Measurements from ENCODE around the gene AHNAK. TPM values are rescaled to one million over a fixed set of nuclear protein-coding genes. Genes with fewer than 3 reads are reported as not detected.

The AHNAK gene
- total and polyA plus RNA-seq, 9 donors: 114 to 699 (median 540) TPM

DNA sequence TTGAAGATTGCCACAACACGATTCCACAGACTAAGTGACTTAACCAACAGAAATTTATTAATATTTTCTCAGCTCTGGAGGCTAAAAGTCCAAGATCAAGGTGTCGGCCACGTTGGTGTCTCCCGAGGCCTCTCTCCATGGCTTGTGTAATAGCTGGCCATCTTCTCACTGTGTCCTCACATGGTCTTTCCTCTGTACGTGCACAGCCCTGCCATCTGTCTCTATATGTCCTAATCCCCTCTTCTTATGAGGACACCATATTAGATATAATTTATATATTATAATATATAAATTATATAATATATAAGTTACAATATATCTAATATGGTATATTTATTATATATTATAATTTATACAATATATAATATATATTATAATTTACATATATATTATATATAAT is 152.9 kb downstream of the AHNAK start:
- 49 to 54% (median 49%) methylated on average over 5 of the region's 5 CpGs for WGBS, 3 donors
- intact Hi-C loops (cut with DNase I): loop anchor here in 3 of 4 donors (5.0 to 10.0 kb wide), 3 partner anchors 281 to 461 kb away; partner anchors contain the start of genes LBHD1 (in 1 of the 3), UBXN1 (in 1 of the 3) and UQCC3 (in 1 of the 3)
- H3K27me3 ChIP-seq: no peaks in the 10 kb centered on the region
- peaks cover 12% of the 10 kb centered on the region for H3K4me1 ChIP-seq (ENCODE audit: insufficient read depth)
- no peaks in the 10 kb centered on the region for H3K36me3 ChIP-seq
- H3K27ac ChIP-seq: no peak overlapping the region
- TF ChIP-seq, protein P1, sequence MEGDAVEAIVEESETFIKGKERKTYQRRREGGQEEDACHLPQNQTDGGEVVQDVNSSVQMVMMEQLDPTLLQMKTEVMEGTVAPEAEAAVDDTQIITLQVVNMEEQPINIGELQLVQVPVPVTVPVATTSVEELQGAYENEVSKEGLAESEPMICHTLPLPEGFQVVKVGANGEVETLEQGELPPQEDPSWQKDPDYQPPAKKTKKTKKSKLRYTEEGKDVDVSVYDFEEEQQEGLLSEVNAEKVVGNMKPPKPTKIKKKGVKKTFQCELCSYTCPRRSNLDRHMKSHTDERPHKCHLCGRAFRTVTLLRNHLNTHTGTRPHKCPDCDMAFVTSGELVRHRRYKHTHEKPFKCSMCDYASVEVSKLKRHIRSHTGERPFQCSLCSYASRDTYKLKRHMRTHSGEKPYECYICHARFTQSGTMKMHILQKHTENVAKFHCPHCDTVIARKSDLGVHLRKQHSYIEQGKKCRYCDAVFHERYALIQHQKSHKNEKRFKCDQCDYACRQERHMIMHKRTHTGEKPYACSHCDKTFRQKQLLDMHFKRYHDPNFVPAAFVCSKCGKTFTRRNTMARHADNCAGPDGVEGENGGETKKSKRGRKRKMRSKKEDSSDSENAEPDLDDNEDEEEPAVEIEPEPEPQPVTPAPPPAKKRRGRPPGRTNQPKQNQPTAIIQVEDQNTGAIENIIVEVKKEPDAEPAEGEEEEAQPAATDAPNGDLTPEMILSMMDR (IDR thresholded peaks at IDR 0.05): no peak
- no peak for TF ChIP-seq POLR2A (IDR thresholded peaks at IDR 0.05)
- TF ChIP-seq EP300 (IDR thresholded peaks at IDR 0.05): no peak
- no peak overlapping the region for H3K4me3 ChIP-seq
- no peaks in the 10 kb centered on the region for H3K9me3 ChIP-seq
- peak in 1 of 5 donors; percentile 11 for DNase-seq

DNA sequence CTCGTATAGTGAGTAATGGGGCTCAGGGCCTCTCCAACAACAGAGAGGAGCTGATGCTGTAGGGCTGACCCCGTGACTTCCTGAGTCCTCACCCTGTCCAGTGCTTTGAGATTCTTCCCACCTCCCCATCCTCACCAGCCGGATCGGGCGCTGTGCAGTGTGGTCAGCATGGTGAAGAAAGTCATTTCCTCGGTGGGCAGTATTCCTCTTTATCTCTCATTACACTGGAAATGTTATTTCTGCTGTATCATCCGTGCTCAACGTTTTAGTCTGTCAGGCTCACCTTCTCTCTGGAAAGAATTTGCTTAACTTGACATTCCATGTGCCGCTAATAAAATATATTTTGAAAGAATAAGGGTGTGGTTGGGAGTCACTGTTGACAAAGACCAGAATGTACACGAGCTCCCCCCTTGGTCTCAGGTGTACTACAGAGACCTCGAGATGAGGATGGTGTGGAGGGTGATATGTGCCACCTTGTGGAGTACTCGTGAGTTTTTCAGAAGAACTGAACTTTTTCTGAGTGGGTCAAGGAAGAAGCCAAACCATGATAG is 153.5 kb downstream of the AHNAK start:
- DNase-seq: peak in 1 of 5 donors; percentile 25
- H3K27ac ChIP-seq: no peak overlapping the region
- H3K9me3 ChIP-seq: no peaks in the 10 kb centered on the region
- no peaks in the 10 kb centered on the region for H3K36me3 ChIP-seq
- peaks cover 9% of the 10 kb centered on the region for H3K4me1 ChIP-seq (ENCODE audit: insufficient read depth)
- no peak overlapping the region for H3K4me3 ChIP-seq
- TF ChIP-seq POLR2A (IDR thresholded peaks at IDR 0.05) (no peak), EP300 (IDR thresholded peaks at IDR 0.05) (no peak)
- TF ChIP-seq, protein P1 (IDR thresholded peaks at IDR 0.05): no peak
- 39 to 51% (median 48%) methylated on average over 12 of the region's 12 CpGs for WGBS, 3 donors
- intact Hi-C loops (cut with DNase I): loop anchor here in 3 of 4 donors (5.0 to 10.0 kb wide), 3 partner anchors 282 to 462 kb away; partner anchors contain the start of genes LBHD1 (in 1 of the 3), UBXN1 (in 1 of the 3) and UQCC3 (in 1 of the 3)
- no peaks in the 10 kb centered on the region for H3K27me3 ChIP-seq

DNA sequence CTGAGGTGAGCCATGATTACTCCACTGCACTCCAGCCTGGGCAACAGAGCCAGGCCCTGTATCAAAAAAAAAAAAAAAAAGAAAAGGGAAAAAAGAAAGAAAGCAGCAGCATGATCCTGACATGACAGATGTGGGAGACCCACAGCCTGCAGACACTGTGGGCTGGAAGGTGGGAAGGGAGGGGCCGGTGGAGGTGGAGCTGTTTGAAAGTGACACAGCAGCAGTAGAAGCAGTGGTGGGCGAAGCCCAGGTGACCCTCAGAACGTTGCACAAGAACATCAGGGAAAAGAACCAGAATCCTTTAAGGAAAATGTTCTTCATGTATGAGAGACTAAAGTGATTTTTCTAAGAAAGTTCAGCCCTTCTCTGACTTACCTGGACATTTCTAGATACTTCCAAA is 154.1 kb downstream of the AHNAK start:
- TF ChIP-seq, protein P1 (IDR thresholded peaks at IDR 0.05): no peak
- TF ChIP-seq EP300 (IDR thresholded peaks at IDR 0.05) (no peak), POLR2A (IDR thresholded peaks at IDR 0.05) (no peak)
- DNase-seq: peak in 1 of 5 donors; percentile 21
- H3K36me3 ChIP-seq: no peaks in the 10 kb centered on the region
- no peaks in the 10 kb centered on the region for H3K9me3 ChIP-seq
- H3K27ac ChIP-seq: no peak overlapping the region
- H3K27me3 ChIP-seq: no peaks in the 10 kb centered on the region
- H3K4me1 ChIP-seq (ENCODE audit: insufficient read depth): peaks cover 6% of the 10 kb centered on the region
- no peak overlapping the region for H3K4me3 ChIP-seq
- 65 to 82% (median 79%) methylated on average over 3 of the region's 3 CpGs for WGBS, 3 donors
- intact Hi-C loops (cut with DNase I): loop anchor here in 3 of 4 donors (5.0 to 10.0 kb wide), 3 partner anchors 282 to 462 kb away; partner anchors contain the start of genes LBHD1 (in 1 of the 3), UBXN1 (in 1 of the 3) and UQCC3 (in 1 of the 3)

DNA sequence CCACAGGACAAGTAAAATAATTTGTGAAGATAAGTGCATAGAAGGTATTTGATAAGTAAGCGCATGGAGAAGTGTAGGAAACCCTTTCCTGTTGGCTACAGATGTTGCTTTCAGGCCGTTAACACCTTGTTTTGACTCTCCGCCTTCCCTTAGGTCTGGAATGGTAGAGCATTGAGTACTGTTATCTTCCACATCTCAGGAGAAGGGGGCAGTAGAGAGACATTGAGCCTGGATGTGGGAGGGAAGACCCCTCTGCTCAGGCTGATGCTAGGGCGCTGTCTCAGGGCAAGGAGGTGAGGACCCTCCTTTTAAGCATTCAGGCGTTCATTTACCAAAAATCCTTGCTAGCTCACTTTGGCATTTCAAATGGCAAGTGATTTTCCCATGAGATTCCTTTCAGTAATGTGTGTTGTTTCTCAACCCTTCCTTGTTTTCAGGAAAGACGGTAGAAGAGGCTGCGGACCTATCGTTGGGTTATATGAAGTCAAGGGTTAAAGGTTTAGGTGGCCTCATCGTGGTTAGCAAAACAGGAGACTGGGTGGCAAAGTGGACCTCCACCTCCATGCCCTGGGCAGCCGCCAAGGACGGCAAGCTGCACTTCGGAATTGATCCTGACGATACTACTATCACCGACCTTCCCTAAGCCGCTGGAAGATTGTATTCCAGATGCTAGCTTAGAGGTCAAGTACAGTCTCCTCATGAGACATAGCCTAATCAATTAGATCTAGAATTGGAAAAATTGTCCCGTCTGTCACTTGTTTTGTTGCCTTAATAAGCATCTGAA is 154.8 kb downstream of the AHNAK start:
- Histone ChIP-seq H3K36me3 (no peaks in the 10 kb centered on the region), H3K9me3 (no peaks in the 10 kb centered on the region), H3K27me3 (no peaks in the 10 kb centered on the region), H3K4me1 (ENCODE audit: insufficient read depth) (peaks cover 6% of the 10 kb centered on the region), H3K4me3 (no peak overlapping the region), H3K27ac (no peak overlapping the region)
- 77 to 82% (median 81%) methylated on average over 16 of the region's 16 CpGs for WGBS, 3 donors
- intact Hi-C loops (cut with DNase I): loop anchor here in 3 of 4 donors (5.0 to 10.0 kb wide), 3 partner anchors 283 to 463 kb away; partner anchors contain the start of genes LBHD1 (in 1 of the 3), UBXN1 (in 1 of the 3) and UQCC3 (in 1 of the 3)
- TF ChIP-seq POLR2A (IDR thresholded peaks at IDR 0.05) (no peak), EP300 (IDR thresholded peaks at IDR 0.05) (no peak)
- TF ChIP-seq, protein P1 (IDR thresholded peaks at IDR 0.05): no peak
- peak in 1 of 5 donors; percentile 24 for DNase-seq

Data from ovary (tissue), 9 donors.